Activated CD8-positive, alpha-beta memory T cell treated with anti-CD3 and anti-CD28 coated beads for 1 hour (primary cell): ENCODE results near the gene DIP2B.

Source experiments
- DNase-seq, 2 donors: peaks; one replicate each; pipeline ENCODE4 v3.0.0-alpha.2; 2020; ENCODE audit warnings: low read depth in 1 of 2; ENCODE audit errors: extremely low read depth in 1 of 2

DIP2B gene

DNA sequence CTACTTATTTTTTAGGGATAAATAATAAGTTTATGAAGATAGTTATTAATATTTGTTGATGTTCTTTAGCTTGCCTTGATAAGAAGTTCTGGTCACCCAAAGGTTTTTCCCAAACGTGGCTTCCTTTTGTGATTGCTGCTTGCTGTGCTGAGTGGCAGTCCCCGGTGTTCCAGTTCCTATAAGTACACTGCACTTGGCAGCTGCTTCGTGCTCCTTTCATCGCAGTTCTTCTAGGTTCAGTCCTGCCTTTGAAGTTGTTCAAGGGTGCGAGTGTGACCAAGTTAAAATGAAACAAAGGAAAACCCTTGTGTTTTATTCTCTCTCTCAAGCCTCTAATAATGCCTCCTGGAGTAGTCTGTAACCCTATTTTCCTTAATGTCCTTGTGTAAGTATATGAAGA, 130.6 kb downstream of the DIP2B start:
- no peak for DNase-seq

DNA sequence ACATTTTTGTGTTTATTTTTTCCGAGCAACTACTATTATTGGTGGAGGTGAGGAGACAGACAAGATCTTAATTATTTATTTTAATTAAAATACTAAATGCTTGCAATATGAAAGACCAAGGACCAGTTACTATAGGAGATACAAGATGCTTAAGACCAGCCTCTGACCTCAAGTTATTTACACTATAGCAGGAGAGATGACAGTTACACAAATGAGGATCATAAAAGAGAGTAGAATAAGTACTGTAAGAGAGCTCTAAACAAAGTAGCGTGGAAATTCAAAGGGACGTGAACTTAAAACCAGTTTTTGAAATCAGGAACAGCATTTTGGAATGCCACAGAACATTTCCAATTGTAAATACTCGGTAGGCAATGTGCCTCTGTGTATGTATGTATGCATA, 131.1 kb downstream of the DIP2B start:
- no peak for DNase-seq

DNA sequence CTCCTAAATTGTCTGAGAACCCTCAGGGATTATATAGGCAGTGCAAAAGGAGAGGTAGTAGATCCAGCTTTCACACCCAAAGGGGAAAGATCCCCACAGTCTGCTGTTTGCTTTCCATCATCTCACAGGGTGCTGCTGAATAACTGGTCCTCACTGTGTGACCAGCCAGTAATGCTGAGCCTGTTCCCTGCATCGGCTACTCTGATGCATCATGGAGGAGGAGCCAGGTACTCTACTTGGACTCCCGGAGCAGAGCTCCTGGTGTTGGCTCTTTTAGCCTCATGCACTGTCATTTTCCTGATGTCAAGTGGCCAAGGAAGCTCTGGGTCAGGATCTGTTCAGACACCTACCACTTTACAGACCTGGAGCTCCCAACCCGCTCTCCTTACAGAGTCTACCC, 131.7 kb downstream of the DIP2B start:
- no peak for DNase-seq

GRCh38 chr12:50637870-50638481, 133.2 kb downstream of the DIP2B start:
- DNase-seq: no peak

DNA sequence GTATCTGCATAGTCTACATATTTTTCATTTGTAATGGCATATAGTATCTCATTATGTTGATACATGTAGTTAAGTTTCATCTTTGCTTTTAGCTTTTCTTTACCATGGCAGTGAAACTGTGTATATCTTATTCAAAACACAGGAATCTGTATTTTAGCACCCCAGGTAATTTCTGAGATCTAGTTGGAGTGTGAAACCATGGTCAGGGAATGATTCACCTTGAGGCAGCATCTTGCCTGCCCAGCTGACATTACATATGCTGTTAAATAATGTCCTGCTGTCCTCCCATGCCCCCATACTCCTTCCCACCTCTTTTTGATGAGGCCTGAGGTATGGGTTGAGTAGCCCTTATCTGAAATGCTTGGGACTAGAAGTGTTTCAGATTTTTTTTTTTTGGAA, 133.7 kb downstream of the DIP2B start:
- DNase-seq: no peak

DNA sequence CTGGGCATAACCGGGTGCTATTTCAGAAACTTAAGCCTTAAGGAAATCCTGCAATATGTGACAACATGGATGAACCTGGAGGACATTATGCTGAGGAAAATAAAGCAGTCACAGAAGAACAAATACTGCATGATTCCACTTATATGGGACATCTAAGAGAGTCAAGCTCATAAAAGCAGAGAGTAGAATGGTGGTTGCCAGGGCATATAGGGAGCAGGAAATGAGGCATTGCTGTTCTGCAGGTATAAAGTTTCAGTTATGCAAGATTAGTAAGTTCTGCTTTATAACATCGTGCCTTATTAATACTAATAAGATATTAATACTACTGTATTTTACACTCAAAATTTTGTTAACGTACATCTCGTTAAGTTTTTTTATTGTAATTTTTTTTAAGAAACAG, 134.9 kb downstream of the DIP2B start:
- DNase-seq: no peak

DNA sequence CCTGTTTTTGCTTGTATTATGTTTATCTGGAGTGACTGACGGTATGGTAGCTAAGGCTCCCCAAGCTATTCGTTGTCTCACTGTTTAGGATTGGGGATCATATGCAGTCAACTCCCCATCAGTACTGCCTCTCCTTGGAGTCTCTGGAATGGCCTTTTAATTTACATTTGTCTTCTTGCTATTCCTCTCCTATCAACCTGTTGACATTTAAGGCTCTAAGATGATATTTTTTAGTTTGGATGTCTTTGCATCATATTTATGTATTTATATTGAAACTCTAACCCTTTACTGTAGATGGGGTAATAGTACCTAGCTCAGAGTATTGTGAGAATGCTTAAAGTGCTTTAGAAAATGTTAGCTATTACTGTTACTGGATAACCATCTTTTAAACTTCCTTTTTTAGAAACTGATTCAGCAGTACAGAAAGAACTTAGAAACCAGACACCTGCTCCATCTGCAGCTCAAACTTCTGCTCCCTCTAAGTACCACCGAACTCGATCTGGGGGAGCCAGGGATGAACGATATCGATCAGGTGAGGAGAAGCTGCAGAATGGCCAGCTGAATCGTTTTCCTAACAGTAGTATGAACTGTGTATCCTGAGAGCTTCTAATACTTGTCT, 135.6 kb downstream of the DIP2B start:
- no peak for DNase-seq

- DNase-seq: no peak
Measured at GRCh38 chr12:50641566-50641965, 136.8 kb downstream of the DIP2B start.

DNA sequence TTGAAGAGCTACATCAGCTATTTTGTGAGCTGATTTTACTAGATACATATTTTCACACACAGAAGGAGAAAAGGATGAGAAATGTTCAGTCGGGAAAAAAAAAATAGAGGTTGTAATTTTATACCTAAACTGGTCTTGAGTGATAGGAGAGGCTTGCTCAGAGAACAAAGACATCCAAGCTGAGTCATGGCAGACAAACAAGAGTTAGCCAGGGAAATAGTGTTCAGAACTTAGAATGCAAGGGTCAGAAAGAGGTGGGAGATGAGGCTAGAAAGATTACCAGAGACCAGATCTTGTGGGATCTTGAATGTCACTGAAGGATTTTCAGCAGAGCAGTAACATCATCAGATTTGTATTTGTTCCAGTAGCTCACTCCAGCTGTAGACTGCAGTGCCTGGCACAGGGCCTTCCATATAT, 137.3 kb downstream of the DIP2B start:
- DNase-seq: no peak

- DNase-seq: no peak
Measured at GRCh38 chr12:50642761-50643160, 138.0 kb downstream of the DIP2B start.

- DNase-seq: no peak
Measured at GRCh38 chr12:50647031-50647430, 142.2 kb downstream of the DIP2B start.

- DNase-seq: no peak
Measured at GRCh38 chr12:50647479-50647878, 142.7 kb downstream of the DIP2B start.

DNA sequence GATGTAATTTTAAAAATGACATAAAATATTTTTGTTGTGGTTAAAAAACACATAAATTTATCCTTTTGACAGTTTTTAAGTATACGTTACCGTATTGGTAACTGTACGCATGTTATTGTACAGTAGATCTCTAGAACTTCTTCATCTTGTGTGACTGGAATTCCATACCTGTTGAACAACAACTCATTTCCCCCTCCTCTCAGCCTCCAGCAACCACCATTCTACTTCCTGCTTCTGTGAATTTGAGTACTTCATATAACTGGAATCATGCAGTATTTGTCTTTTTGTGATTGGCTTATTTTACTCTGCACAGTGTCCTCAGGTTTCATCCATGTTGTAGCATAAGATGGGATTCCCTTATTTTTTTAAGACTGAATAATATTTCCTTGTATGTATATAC, 145.5 kb downstream of the DIP2B start:
- no peak for DNase-seq

DNA sequence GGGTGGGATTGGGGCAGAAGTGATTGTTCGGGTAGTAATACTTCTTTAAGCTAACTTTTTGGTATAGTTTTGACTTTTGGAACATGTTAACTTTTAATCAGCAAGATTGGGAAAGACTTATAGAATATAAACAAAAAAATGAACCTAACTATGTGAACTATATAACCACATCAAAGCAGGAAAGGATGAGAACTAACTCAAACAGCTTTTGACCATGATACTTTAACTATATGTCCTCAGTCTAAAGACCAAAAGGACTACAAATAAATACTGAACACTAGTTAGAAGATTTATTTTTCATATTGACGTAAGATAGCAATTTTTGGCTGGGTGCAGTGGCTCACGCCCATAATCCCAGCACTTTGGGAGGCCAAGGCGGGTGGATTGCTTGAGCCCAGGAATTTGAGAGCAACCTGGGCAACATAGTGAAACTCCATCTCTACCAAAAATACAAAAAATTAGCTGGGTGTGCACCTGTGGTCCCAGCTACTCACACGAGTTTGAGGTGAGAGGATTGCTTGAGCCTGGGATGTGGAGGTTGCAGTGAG, 150.7 kb downstream of the DIP2B start:
- no peak for DNase-seq

DNA sequence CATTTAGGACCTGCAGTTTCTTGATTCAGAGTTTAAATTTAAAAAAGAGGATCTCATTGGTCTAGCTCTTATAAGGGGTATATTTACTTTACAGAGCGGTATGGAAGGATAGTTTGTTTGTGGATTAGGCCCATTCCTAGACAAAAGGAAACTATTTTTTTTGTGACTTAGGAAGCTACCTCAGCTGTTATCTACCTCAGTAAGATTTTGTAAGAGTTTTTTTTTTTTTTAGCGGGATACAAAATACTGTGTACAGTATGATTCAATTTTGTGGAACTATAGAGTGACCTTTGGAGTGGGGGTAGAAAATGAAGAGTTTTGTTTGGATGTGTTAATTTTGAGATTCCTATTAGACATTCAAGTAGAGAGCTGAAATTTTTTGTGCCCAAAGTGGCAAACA, 154.5 kb downstream of the DIP2B start:
- DNase-seq: no peak

DNA sequence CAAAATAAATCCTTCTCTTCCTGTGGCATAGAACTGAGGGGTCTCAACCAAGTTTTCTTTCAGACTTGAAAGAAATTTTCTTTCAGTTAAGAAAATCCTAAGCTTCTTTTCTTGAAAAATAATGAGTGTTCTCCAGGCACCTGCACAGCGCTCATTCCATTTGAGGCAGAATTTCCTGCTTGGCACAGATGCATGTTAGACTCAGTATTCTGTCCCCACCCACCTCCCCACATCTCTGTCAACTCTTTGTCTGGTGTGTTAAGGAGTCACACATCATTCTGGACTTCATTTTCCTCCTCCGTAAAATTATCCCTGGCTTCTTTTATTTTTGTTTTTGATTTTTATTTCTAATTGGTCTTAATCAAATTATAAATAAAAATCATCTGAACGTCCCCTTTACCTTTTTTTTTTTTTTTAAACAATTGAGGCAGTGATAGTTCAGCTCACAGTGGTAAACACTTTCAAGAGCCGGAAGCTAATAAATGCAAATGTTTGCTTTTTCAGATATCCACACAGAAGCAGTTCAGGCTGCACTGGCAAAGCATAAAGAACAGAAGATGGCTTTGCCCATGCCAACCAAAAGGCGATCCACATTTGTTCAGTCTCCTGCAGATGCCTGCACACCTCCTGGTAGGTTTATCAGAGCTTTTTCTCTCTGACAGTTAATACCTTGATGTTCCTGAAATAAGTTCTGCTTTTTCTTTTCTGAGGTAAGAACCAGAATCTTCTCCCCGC, 155.1 kb downstream of the DIP2B start:
- no peak for DNase-seq

- no peak for DNase-seq
Measured at GRCh38 chr12:50660425-50660822, 155.6 kb downstream of the DIP2B start.

- no peak for DNase-seq
Measured at GRCh38 chr12:50661300-50662115, 156.7 kb downstream of the DIP2B start.

- DNase-seq: no peak
Measured at GRCh38 chr12:50662116-50662510, 157.3 kb downstream of the DIP2B start.

- no peak for DNase-seq
Measured at GRCh38 chr12:50665170-50665569, 160.4 kb downstream of the DIP2B start.

- no peak for DNase-seq
Measured at GRCh38 chr12:50665609-50666008, 160.8 kb downstream of the DIP2B start.
